ENCODE data around the gene FAM107A. TPM values are rescaled to one million over a fixed set of nuclear protein-coding genes. Genes with fewer than 3 reads are reported as not detected.

Gene FAM107A
- total and polyA plus RNA-seq, 8 donors: 1.7 to 21.0 (median 6.9) TPM

DNA sequence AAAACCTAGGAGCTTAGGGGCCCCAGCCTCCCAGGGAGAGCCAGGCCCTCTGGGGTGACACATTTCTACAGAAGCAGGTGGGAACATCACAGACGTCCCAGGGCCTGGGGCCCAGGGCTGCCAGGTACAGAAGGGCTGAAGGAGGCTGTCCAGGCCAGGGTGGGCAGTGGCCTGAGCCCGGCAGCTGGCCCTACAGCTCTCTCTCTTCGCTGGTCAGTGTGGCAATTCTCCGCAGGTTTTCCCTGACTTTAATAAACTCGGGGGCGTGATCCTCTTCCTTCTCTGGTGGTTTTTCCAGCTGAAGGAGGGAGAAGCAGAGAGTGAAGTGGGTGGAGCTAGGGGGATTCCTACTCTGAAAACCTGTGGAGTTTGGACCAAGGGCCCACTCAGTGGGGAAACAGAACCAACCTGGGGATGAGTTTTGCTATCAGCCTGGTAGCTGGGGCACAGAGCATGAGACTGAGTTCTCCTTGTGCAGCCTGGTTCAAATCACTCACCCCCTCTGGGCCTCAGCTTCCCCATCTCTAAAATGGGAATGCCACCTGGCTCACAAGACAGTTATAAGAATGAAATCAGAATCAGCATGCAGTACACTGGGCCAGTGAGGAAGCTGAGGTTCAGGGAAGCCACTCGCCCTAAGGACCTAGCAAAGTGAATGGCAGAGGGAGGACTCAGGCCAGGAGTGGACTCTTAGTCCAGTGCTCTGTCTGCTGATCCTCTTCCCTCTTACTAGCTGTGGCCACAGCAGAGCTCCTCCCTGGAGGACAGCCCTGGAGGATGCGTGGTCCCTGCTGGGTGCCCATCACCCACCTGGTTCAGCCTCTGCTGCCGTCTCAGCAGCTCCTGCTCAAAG, 10.6 kb downstream of the FAM107A start:
- Histone ChIP-seq H3K9me3 (no peaks in the 10 kb centered on the region), H3K27me3 (no peaks in the 10 kb centered on the region), H3K36me3 (no peaks in the 10 kb centered on the region), H3K4me3 (no peak overlapping the region), H3K4me1 (peaks cover 7 to 12% (median 10%) of the 10 kb centered on the region in 3 donors), H3K27ac (peak overlapping the region in 1 of 4 donors; percentile 68)
- no peak for TF ChIP-seq CTCF (IDR thresholded peaks at IDR 0.05)
- DNase-seq: peak in 1 of 6 donors; percentile 6
- intact Hi-C loops (cut with DNase I): loop anchor here in 2 of 3 donors (5.0 kb wide), 1 partner anchor 66 kb away; no protein-coding TSS in a partner anchor
- 67 to 74% methylated on average over 9 of the region's 9 CpGs for WGBS, 2 donors
- ATAC-seq: peak; percentile 26 to 41 (median 30)
- FAIRE-seq: no peak

GRCh38 chr3:58565621-58566397, 11.4 kb downstream of the FAM107A start:
- H3K27me3 ChIP-seq: no peaks in the 10 kb centered on the region
- H3K4me3 ChIP-seq: no peak overlapping the region
- H3K36me3 ChIP-seq: no peaks in the 10 kb centered on the region
- peak in 4 of 6 donors; percentile 37 to 74 (median 57) for DNase-seq
- intact Hi-C loops (cut with DNase I): loop anchor here in 2 of 3 donors (5.0 kb wide), 1 partner anchor 66 kb away; no protein-coding TSS in a partner anchor
- 42 to 47% methylated on average over 11 to 12 of the region's 12 CpGs for WGBS, 2 donors
- H3K27ac ChIP-seq: peak overlapping the region in 1 of 4 donors; percentile 68
- no peak for FAIRE-seq
- peak; percentile 63 to 88 (median 74) for ATAC-seq
- TF ChIP-seq CTCF (IDR thresholded peaks at IDR 0.05): no peak
- H3K9me3 ChIP-seq: no peaks in the 10 kb centered on the region
- peaks cover 7 to 12% (median 10%) of the 10 kb centered on the region in 3 donors for H3K4me1 ChIP-seq

DNA sequence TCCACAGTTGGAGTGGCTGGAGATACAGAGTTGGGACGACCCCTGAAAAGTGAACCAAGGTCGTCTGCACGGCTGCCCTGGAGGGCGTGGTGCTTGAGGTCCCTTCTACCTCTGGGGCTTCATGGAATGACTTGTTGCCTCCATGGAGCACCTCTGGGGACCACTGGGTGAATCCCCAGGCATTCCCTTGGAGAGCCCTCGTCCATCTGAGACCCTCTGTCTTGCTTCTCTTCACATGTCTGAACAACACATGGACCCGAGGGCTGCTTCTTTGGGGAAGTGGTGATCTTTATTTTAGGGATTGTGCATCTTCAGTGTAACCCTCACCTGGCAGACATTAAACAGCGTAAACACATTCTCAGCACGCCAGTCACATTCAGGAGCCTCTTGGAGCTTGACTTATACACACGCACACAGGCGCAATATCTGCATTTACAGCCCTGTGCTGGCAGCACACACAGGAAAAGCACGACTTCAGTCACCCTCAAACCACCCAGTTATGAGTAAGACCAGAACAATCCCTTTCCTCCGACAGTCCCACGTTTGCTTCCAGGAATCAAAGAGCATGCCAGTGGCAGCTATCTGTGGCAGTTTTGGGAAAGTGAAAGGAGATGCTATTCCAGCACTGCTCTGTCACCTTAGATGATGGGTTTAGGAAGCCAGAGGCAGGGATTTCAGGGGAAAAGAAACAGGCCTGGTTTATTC, 12.6 kb downstream of the FAM107A start:
- Histone ChIP-seq H3K27ac (no peak overlapping the region), H3K36me3 (no peaks in the 10 kb centered on the region), H3K9me3 (no peaks in the 10 kb centered on the region), H3K27me3 (no peaks in the 10 kb centered on the region), H3K4me1 (peaks cover 7 to 12% (median 10%) of the 10 kb centered on the region in 3 donors), H3K4me3 (no peak overlapping the region)
- WGBS, 2 donors: 83 to 86% methylated on average over 13 of the region's 13 CpGs
- FAIRE-seq (no peak), ATAC-seq (no peak), DNase-seq (peak in 1 of 6 donors; percentile 14)
- TF ChIP-seq CTCF (IDR thresholded peaks at IDR 0.05): no peak
- intact Hi-C loops (cut with DNase I): loop anchor here in 2 of 3 donors (5.0 kb wide), 1 partner anchor 68 kb away; no protein-coding TSS in a partner anchor

DNA sequence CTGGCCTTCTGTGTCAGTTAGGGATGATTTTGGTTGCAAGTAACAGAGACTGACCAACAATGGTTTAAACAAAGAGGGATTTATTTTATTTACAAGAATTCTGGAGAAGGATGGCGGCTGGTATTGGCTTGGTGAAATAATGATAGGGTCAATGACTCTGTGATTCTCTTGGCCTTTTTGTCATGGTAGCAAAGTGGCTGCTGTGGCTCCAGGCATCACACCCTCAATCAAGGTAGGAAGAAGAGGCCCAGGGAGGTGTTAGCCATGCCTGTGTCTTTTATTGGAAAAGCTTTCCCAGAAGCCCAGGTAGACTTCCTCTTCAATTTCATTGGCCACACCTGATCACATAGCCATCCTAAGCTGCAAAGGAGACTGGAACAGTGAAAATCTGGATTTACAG, 13.1 kb downstream of the FAM107A start:
- H3K27me3 ChIP-seq: no peaks in the 10 kb centered on the region
- no peak for DNase-seq
- H3K9me3 ChIP-seq: no peaks in the 10 kb centered on the region
- WGBS, 2 donors: 94 to 100% methylated on average over 1 of the region's 1 CpG
- FAIRE-seq: no peak
- no peak for TF ChIP-seq CTCF (IDR thresholded peaks at IDR 0.05)
- intact Hi-C loops (cut with DNase I): no loop called here
- no peak for ATAC-seq
- no peak overlapping the region for H3K4me3 ChIP-seq
- H3K4me1 ChIP-seq: peaks cover 7 to 12% (median 10%) of the 10 kb centered on the region in 3 donors
- no peaks in the 10 kb centered on the region for H3K36me3 ChIP-seq
- H3K27ac ChIP-seq: no peak overlapping the region
